Esophagus squamous epithelium (tissue), 5 donors: Measurements from ENCODE around the gene C17orf67. TPM values are rescaled to one million over a fixed set of nuclear protein-coding genes. Genes with fewer than 3 reads are reported as not detected.

Experiments used
- DNase-seq: peaks from one replicate; lab custom pipeline; 2025; lab: John Stamatoyannopoulos, UW
- H3K27ac ChIP-seq, 4 donors: fragments of 200-600 bp; sonication (generic); one replicate each; pipeline ENCODE4 v1.5.1; 2016 to 2019; ENCODE audit warnings: mild to moderate bottlenecking in 1 of 4
- H3K27me3 ChIP-seq, 4 donors: fragments of 200-600 bp; sonication (generic); 1 replicate in 3 of 4; 2 replicates in 1 of 4; pipeline versions ENCODE4 v1.5.1 to v1.6.0; 2017 to 2021; ENCODE audit warnings: antibody characterized with exemption in 1 of 4
- H3K36me3 ChIP-seq, 3 donors: fragments of 200-600 bp; sonication (generic); one replicate each; pipeline ENCODE4 v1.5.1; 2016 to 2019
- H3K4me1 ChIP-seq, 3 donors: fragments of 200-600 bp; sonication (generic); one replicate each; pipeline ENCODE4 v1.5.1; 2017 to 2019
- H3K4me3 ChIP-seq, 4 donors: fragments of 200-600 bp; sonication (generic); 1 replicate in 3 of 4; 2 replicates in 1 of 4; pipeline ENCODE4 v1.5.1; 2016 to 2019; ENCODE audit warnings: mild to moderate bottlenecking in 2 of 4, moderate library complexity in 1 of 4
- H3K9me3 ChIP-seq, 3 donors: fragments of 200-600 bp; sonication (generic); one replicate each; pipeline ENCODE4 v1.5.1; 2016 to 2019
- CTCF ChIP-seq, 6 experiments: fragments of 450-650 bp in 4 of 6; fragments of 200-600 bp in 2 of 6; sonication (generic) in 2 of 6; IDR thresholded peaks; one replicate each; pipeline ENCODE4 v1.5.1; 2016 to 2019; ENCODE audit warnings: antibody characterized with exemption in 6 of 6, mild to moderate bottlenecking in 4 of 6, moderate library complexity in 4 of 6
- POLR2A ChIP-seq, 4 donors: fragments of 450-650 bp; IDR thresholded peaks; one replicate each; pipeline ENCODE4 v1.6.1; 2017; ENCODE audit warnings: antibody characterized with exemption in 4 of 4, mild to moderate bottlenecking in 4 of 4, moderate library complexity in 3 of 4
- WGBS, 2 donors: methylation state at CpG; one replicate each; pipeline ENCODE4 v1.1.5; 2018; 5-methylcytosine and 5-hydroxymethylcytosine counted together
- intact Hi-C: fragments of 100-400 bp; cut with DNase I; formaldehyde crosslinking; loops from one replicate; pipeline ENCODE4 v1.15.0; 2022
- total RNA-seq, 4 donors: library from RNA; depleted of rRNA; stranded (reverse); fragments of >200 nt; gene quantifications; one replicate each; pipeline ENCODE4 v1.1.0, GENCODE V29; 2016
- donor health status: DM: yes; HTN: yes; CAD: no.

The C17orf67 gene
- total RNA-seq, 4 donors from 2014 or later: 0.27 to 1.7 (median 0.53) TPM

- intact Hi-C loops: no loop called here
- TF ChIP-seq POLR2A (IDR thresholded peaks at IDR 0.05) (no peak), CTCF (IDR thresholded peaks at IDR 0.05) (no peak)
- H3K4me3 ChIP-seq: peak overlapping the region in 3 of 4 donors; percentile 70 to 81 (median 78)
Observed at GRCh38 chr17:56832446-56832845, 1.3 kb downstream of the C17orf67 start.

DNA sequence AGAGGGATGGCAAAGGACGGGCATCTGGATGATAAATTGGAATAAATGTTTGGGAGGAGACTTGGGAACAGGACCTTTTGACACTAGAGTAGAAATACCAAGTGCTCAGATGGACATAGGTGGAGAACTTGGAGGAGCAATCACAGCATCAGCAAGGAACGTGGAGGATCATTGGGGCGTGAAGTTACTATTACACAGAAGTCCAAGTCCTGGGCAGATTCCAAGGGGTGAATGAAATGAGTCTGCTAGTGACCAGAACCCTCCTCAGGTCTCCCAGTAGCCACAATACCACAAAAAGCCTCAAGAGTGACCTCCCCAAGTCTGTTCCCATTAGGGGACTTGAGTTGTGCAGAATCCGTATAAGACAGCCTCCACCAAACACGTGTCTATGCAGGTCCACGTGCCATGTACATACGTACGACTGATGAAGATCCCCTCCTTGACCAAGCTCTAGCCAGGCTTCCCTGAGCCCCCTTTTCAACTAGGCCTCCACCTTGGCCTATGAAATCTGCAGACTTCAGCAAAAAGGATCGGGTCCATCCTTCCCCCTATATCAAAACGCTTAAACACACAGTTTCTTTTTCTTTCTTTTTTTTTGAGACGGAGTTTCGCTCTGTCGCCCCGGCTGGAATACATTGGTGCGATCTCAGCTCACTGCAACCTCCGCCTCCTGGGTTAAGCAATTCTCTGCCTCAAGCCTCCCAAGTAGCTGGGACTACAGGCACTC is 2.2 kb downstream of the C17orf67 start:
- no peak for DNase-seq
- TF ChIP-seq POLR2A (IDR thresholded peaks at IDR 0.05): no peak
- no peak for TF ChIP-seq CTCF (IDR thresholded peaks at IDR 0.05)
- intact Hi-C loops: no loop called here
- H3K4me1 ChIP-seq: peaks cover 0 to 42% (median 22%) of the 10 kb centered on the region in 3 donors
- H3K4me3 ChIP-seq: no peak overlapping the region
- no peaks in the 10 kb centered on the region for H3K9me3 ChIP-seq
- 94 to 95% methylated on average over 16 of the region's 16 CpGs for WGBS, 2 donors
- H3K36me3 ChIP-seq: peaks cover 0 to 12% (median 0%) of the 10 kb centered on the region in 3 donors
- no peak overlapping the region for H3K27ac ChIP-seq
- no peaks in the 10 kb centered on the region for H3K27me3 ChIP-seq

More at GRCh38 chr17:56832446-56832845, 1.3 kb downstream of the C17orf67 start:
- DNase-seq: no peak
- WGBS, 2 donors: 44 to 45% methylated on average over 4 of the region's 4 CpGs
- Histone ChIP-seq H3K36me3 (peaks cover 0 to 12% (median 0%) of the 10 kb centered on the region in 3 donors), H3K9me3 (no peaks in the 10 kb centered on the region), H3K27ac (peak overlapping the region in 3 of 4 donors; percentile 80 to 93 (median 90)), H3K4me1 (peaks cover 0 to 51% (median 22%) of the 10 kb centered on the region in 3 donors), H3K27me3 (no peaks in the 10 kb centered on the region)

DNA sequence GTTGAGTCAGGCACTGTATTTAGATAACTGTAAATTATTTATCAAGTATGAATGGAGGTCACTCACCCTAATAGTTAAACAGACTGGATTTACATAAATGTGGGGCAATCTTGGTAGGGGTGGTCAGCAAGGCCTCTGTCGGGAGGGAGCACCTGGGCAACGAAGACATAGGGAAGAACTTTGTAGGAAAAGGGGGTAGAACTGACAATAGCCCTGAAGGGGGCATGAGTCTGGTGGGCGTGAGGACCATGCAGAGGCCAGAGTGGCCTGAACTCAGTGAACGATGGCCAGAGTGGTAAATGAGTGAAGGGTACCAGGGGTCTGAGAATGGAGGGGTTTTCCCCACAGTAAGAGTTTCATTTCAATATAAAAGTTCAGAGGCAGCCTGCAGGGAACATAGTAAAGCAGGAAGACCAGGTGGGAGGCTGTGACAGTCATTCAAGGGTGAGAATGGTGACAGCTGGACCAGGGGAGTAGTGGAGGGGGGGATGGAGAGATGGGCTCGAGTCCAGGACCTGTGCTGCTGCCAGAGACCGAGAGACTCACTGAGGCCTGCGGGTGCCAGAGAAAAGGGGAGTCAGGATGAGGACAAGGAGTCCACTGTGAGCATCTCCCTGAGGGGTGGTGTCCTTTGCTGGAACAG is 2.9 kb downstream of the C17orf67 start:
- no peak overlapping the region for H3K4me3 ChIP-seq
- H3K36me3 ChIP-seq: peaks cover 0 to 12% (median 0%) of the 10 kb centered on the region in 3 donors
- H3K9me3 ChIP-seq: no peaks in the 10 kb centered on the region
- no peak for DNase-seq
- TF ChIP-seq POLR2A (IDR thresholded peaks at IDR 0.05) (no peak), CTCF (IDR thresholded peaks at IDR 0.05) (no peak)
- intact Hi-C loops: no loop called here
- 84 to 87% methylated on average over 7 of the region's 7 CpGs for WGBS, 2 donors
- H3K4me1 ChIP-seq: peaks cover 0 to 35% (median 16%) of the 10 kb centered on the region in 3 donors
- H3K27ac ChIP-seq: peak overlapping the region in 1 of 4 donors; percentile 28
- no peaks in the 10 kb centered on the region for H3K27me3 ChIP-seq

- WGBS, 2 donors: 94 to 95% methylated on average over 4 of the region's 4 CpGs
- no peaks in the 10 kb centered on the region for H3K9me3 ChIP-seq
- intact Hi-C loops: no loop called here
- no peak overlapping the region for H3K4me3 ChIP-seq
- no peaks in the 10 kb centered on the region for H3K27me3 ChIP-seq
- H3K27ac ChIP-seq: no peak overlapping the region
- no peak for TF ChIP-seq POLR2A (IDR thresholded peaks at IDR 0.05)
- no peak for TF ChIP-seq CTCF (IDR thresholded peaks at IDR 0.05)
- DNase-seq: no peak
- H3K36me3 ChIP-seq: peaks cover 0 to 12% (median 0%) of the 10 kb centered on the region in 3 donors
- H3K4me1 ChIP-seq: peaks cover 0 to 7% (median under 1%) of the 10 kb centered on the region in 3 donors
Observed at GRCh38 chr17:56826611-56827414, 6.9 kb downstream of the C17orf67 start.
